GM12878 (cell line): ENCODE measurements around the gene IGFBP2. TPM values are rescaled to one million over a fixed set of nuclear protein-coding genes. Genes with fewer than 3 reads are reported as not detected.

Source experiments
- ATAC-seq: fragments of 200-7000 bp; cut with Tn5 transposase; 3 replicates; pipeline ENCODE4 v1.9.1; 2020; ENCODE audit warnings: mild to moderate bottlenecking, moderate library complexity
- BruUV-seq: library from RNA; stranded (reverse); fragments of 400-500 nt; replicated peaks from 2 replicates; lab custom pipeline; 2021; lab: Mats Ljungman, UMichigan
- CTCF ChIA-PET: fragments of 300-600 bp; sonication (Branson Sonifier 250); formaldehyde crosslinking; extraction: SDS; loops from one replicate; lab custom pipeline; 2021; ENCODE audit warnings: inconsistent platforms; lab: Yijun Ruan, JAX
- POLR2A ChIA-PET: fragments of 350-600 bp; formaldehyde crosslinking; extraction: SDS; loops from one replicate; lab custom pipeline; 2021; ENCODE audit warnings: inconsistent platforms; lab: Charles Lee
- RAD21 ChIA-PET: fragments of 300-600 bp; sonication (Branson Sonifier 250); formaldehyde crosslinking; loops from one replicate; lab custom pipeline; 2023; ENCODE audit warnings: antibody characterized with exemption; ENCODE audit not compliant: unreplicated experiment; lab: Charles Lee
- SMC1A ChIA-PET: fragments of 300-600 bp; sonication (Branson Sonifier 250); formaldehyde crosslinking; loops from one replicate; lab custom pipeline; 2023; ENCODE audit not compliant: unreplicated experiment, uncharacterized antibody; lab: Charles Lee
- DNase-seq: peaks from one replicate; pipeline ENCODE4 v3.0.0-alpha.2; 2011; ENCODE audit warnings: low read depth, low spot score
- FAIRE-seq: peaks from 3 replicates; lab custom pipeline; 2011; peaks lifted over from hg19 to GRCh38; lab: Jason Lieb, UNC
- H2AFZ ChIP-seq: 2 replicates; pipeline ENCODE4 v1.6.0; 2011; ENCODE audit warnings: low read depth, low read length, control low read depth; ENCODE audit not compliant: control insufficient read depth
- H3K27ac ChIP-seq: 2 replicates; pipeline ENCODE4 v1.5.1; 2011; ENCODE audit warnings: control low read depth; ENCODE audit not compliant: control insufficient read depth, insufficient read depth
- H3K27me3 ChIP-seq, 2 experiments: replicated peaks in 1 of 2; 2 replicates each; pipeline versions ENCODE4 v1.6.0 to v1.6.1; 2011; ENCODE audit warnings: low read length in 1 of 2; ENCODE audit not compliant: control insufficient read depth in 2 of 2, insufficient read depth in 2 of 2
- H3K36me3 ChIP-seq, 2 experiments: 2 replicates each; pipeline ENCODE4 v1.5.1; 2011; ENCODE audit warnings: low read length in 1 of 2; ENCODE audit not compliant: control insufficient read depth in 2 of 2, insufficient read depth in 2 of 2
- H3K4me1 ChIP-seq: 2 replicates; pipeline ENCODE4 v1.6.1; 2011; ENCODE audit warnings: mild to moderate bottlenecking, low read length, moderate library complexity, mixed read lengths; ENCODE audit not compliant: control insufficient read depth, insufficient read depth
- H3K4me2 ChIP-seq: 2 replicates; pipeline ENCODE4 v1.6.0; 2011; ENCODE audit warnings: control low read depth; ENCODE audit not compliant: control insufficient read depth, insufficient read depth
- H3K4me3 ChIP-seq: fragments of 200-600 bp; sonication (generic); 2 replicates; pipeline ENCODE4 v1.5.1; 2016
- H3K79me2 ChIP-seq: 2 replicates; pipeline ENCODE4 v1.6.0; 2011; ENCODE audit warnings: low read length; ENCODE audit not compliant: control insufficient read depth, insufficient read depth
- H3K9ac ChIP-seq: 2 replicates; pipeline ENCODE4 v1.8.0; 2011; ENCODE audit warnings: low read length, control low read depth, mixed read lengths; ENCODE audit not compliant: control insufficient read depth, insufficient read depth
- H3K9me3 ChIP-seq: replicated peaks from 3 replicates; pipeline ENCODE4 v1.5.1; 2011; ENCODE audit warnings: mild to moderate bottlenecking, low read length; ENCODE audit not compliant: control insufficient read depth, insufficient read depth
- H4K20me1 ChIP-seq: 2 replicates; pipeline ENCODE4 v1.6.0; 2011; ENCODE audit not compliant: control insufficient read depth, insufficient read depth
- CBX5 ChIP-seq: sonication (generic); IDR thresholded peaks from 2 replicates; pipeline ENCODE4 v1.6.1; 2016; ENCODE audit warnings: low read depth, moderate library complexity, mild to moderate bottlenecking, inconsistent platforms
- EZH2 ChIP-seq: IDR thresholded peaks from 2 replicates; pipeline ENCODE4 v1.6.1; 2012; ENCODE audit warnings: low read depth, mild to moderate bottlenecking, control low read depth, inconsistent platforms, low read length, borderline replicate concordance; ENCODE audit not compliant: control insufficient read depth
- FOS ChIP-seq: IDR thresholded peaks from 3 replicates; pipeline ENCODE4 v1.6.1; 2011; ENCODE audit warnings: borderline replicate concordance; ENCODE audit not compliant: insufficient read length; ENCODE audit errors: extremely low read depth
- GATAD2B ChIP-seq: fragments of 450-650 bp; conservative IDR thresholded peaks from 2 replicates; pipeline ENCODE4 v1.6.1; 2017; ENCODE audit warnings: low read depth, mild to moderate bottlenecking, moderate library complexity
- IKZF2 ChIP-seq, 2 experiments: fragments of 450-650 bp; IDR thresholded peaks; 2 replicates each; pipeline ENCODE4 v1.6.1; 2017; ENCODE audit warnings: mild to moderate bottlenecking in 2 of 2, moderate library complexity in 2 of 2
- NFYA ChIP-seq: IDR thresholded peaks from 2 replicates; pipeline ENCODE4 v1.6.1; 2011; ENCODE audit warnings: low read depth, mild to moderate bottlenecking, low read length, improper control_type of control experiment, borderline replicate concordance
- NR2F1 ChIP-seq: fragments of 450-650 bp; conservative IDR thresholded peaks from 2 replicates; pipeline ENCODE4 v1.6.1; 2017; ENCODE audit warnings: mild to moderate bottlenecking
- NRF1 ChIP-seq: conservative IDR thresholded peaks from 2 replicates; pipeline ENCODE4 v1.6.1; 2011; ENCODE audit warnings: mild to moderate bottlenecking, low read depth, low read length, improper control_type of control experiment
- PAX8 ChIP-seq: fragments of 450-650 bp; IDR thresholded peaks from 2 replicates; pipeline ENCODE4 v1.6.1; 2017; ENCODE audit warnings: mild to moderate bottlenecking, moderate library complexity
- SIN3A ChIP-seq: IDR thresholded peaks from 2 replicates; pipeline ENCODE4 v1.6.1; 2012; ENCODE audit warnings: low read depth, low read length, improper control_type of control experiment
- SKIL ChIP-seq: fragments of 450-650 bp; IDR thresholded peaks from 2 replicates; pipeline ENCODE4 v1.6.1; 2017; ENCODE audit warnings: mild to moderate bottlenecking, low read depth, inconsistent platforms; ENCODE audit not compliant: poor library complexity, severe bottlenecking
- TARDBP ChIP-seq: IDR thresholded peaks from 2 replicates; pipeline ENCODE4 v1.6.1; 2016; ENCODE audit warnings: borderline replicate concordance
- WRNIP1 ChIP-seq: IDR thresholded peaks from 2 replicates; pipeline ENCODE4 v1.6.1; 2011; ENCODE audit warnings: low read depth, low read length, improper control_type of control experiment, borderline replicate concordance
- ZNF217 ChIP-seq: fragments of 450-650 bp; IDR thresholded peaks from 2 replicates; pipeline ENCODE4 v1.6.1; 2017; ENCODE audit warnings: antibody characterized with exemption, mild to moderate bottlenecking
- WGBS: methylation state at CpG from one replicate; pipeline ENCODE4 v1.1.6; 2016; ENCODE audit warnings: low lambda C conversion rate; ENCODE audit not compliant: insufficient replicate concordance, insufficient coverage; ENCODE audit errors: missing lambda C conversion rate; 5-methylcytosine and 5-hydroxymethylcytosine counted together
- in situ Hi-C: fragments of 300-500 bp; cut with MboI; formaldehyde crosslinking; loops from 9 replicates; pipeline ENCODE4 v1.14.3; 2018; ENCODE audit warnings: mixed read lengths
- intact Hi-C: fragments of 100-400 bp; cut with micrococcal nuclease; formaldehyde crosslinking; loops from one replicate; pipeline ENCODE4 v1.14.2; 2022; ENCODE audit not compliant: unreplicated experiment
- polyA plus RNA-seq, 11 experiments: library from polyadenylated mRNA; depleted of rRNA in 4 of 11; unstranded in 6 of 11; stranded (reverse) in 5 of 11; fragments of >200 nt; fragmentation: Nextera tagmentation in 4 of 11; fragmentation: Illumina TruSeq in 1 of 11; extraction: Ambion mirVana in 4 of 11; extraction: Trizol in 1 of 11; gene quantifications; 1 replicate in 1 of 11; 2 replicates in 10 of 11; pipeline versions ENCODE4 v1.2.1 to v1.2.3, GENCODE V29; 2011 to 2016; ENCODE audit warnings: inconsistent platforms in 2 of 11, missing spikeins in 2 of 11, low read depth in 1 of 11
- total RNA-seq, 4 experiments: library from RNA; depleted of rRNA in 3 of 4; stranded (reverse); fragments of >200 nt in 3 of 4; fragmentation: Illumina TruSeq in 1 of 4; extraction: Trizol in 1 of 4; gene quantifications; 2 replicates each; pipeline versions ENCODE4 v1.2.1 to v1.2.3, GENCODE V29; 2013 to 2021

Gene IGFBP2
- total and polyA plus RNA-seq, 10 of the 15 experiments (the other 5 are each of a cell fraction or from before 2014, with no cell fraction given), result 0.11 to 1.5 (median 0.38) TPM; not detected in 5

- TF ChIP-seq NFYA, result no peak
- TF ChIP-seq SIN3A, result no peak
- TF ChIP-seq EZH2, result no peak
- TF ChIP-seq TARDBP, result no peak
- TF ChIP-seq CBX5, result no peak
- H3K9me3 ChIP-seq, result peaks cover 4% of the 10 kb centered on the region; the same call in 1 of the 3 replicates
- no peak overlapping the region for H3K9ac ChIP-seq
- no peaks in the 10 kb centered on the region for H4K20me1 ChIP-seq
- no peaks in the 10 kb centered on the region for H3K4me1 ChIP-seq
- WGBS, result 36% methylated on average over 3 of the region's 3 CpGs
- ChIA-PET POLR2A (no interaction called here), SMC1A (no interaction called here), RAD21 (no interaction called here), CTCF (no interaction called here)
- no peaks in the 10 kb centered on the region; a peak in 2 of 4 replicates for H3K27me3 ChIP-seq
- ATAC-seq (no peak), DNase-seq (no peak), FAIRE-seq (no peak)
- no peak overlapping the region for H3K4me3 ChIP-seq
- intact Hi-C loops (no loop called here), in situ Hi-C loops (no loop called here)
- no peaks in the 10 kb centered on the region for H3K79me2 ChIP-seq
- no TSS peak for BruUV-seq
- H2AFZ ChIP-seq, result no peak overlapping the region
- no peak overlapping the region for H3K4me2 ChIP-seq
- H3K36me3 ChIP-seq, result no peaks in the 10 kb centered on the region
- no peak overlapping the region for H3K27ac ChIP-seq
These were observed 12.9 kb downstream of the IGFBP2 start for GRCh38 chr2:216646116-216646515.

GRCh38 chr2:216648105-216648504, 14.9 kb downstream of the IGFBP2 start:
- no peaks in the 10 kb centered on the region for H3K4me1 ChIP-seq
- H3K9me3 ChIP-seq, result peaks cover 4% of the 10 kb centered on the region; the same call in 1 of the 3 replicates
- BruUV-seq, result no TSS peak
- DNase-seq (no peak), FAIRE-seq (no peak), ATAC-seq (no peak)
- SMC1A ChIA-PET, result no interaction called here
- no peaks in the 10 kb centered on the region for H3K79me2 ChIP-seq
- CTCF ChIA-PET, result interaction anchor here (1.1 kb wide), 1 partner anchor 131 kb away, joined by 3 read pairs; no protein-coding TSS in a partner anchor
- no peaks in the 10 kb centered on the region; a peak in 2 of 4 replicates for H3K27me3 ChIP-seq
- WGBS, result 36% methylated on average over 3 of the region's 3 CpGs
- H3K27ac ChIP-seq, result no peak overlapping the region
- no peak overlapping the region for H3K4me3 ChIP-seq
- intact Hi-C loops, result no loop called here
- no peaks in the 10 kb centered on the region for H4K20me1 ChIP-seq
- in situ Hi-C loops, result no loop called here
- no peak for TF ChIP-seq FOS
- no peak for TF ChIP-seq SKIL
- TF ChIP-seq IKZF2 (IDR thresholded peaks at IDR 0.05), result no peak
- TF ChIP-seq NRF1, result no peak
- TF ChIP-seq PAX8, result no peak
- no peak for TF ChIP-seq GATAD2B
- no peak for TF ChIP-seq ZNF217
- no peak for TF ChIP-seq NR2F1
- TF ChIP-seq WRNIP1, result no peak
- H3K9ac ChIP-seq, result no peak overlapping the region
- no peak overlapping the region for H3K4me2 ChIP-seq
- POLR2A ChIA-PET, result no interaction called here
- H2AFZ ChIP-seq, result no peak overlapping the region
- no peaks in the 10 kb centered on the region for H3K36me3 ChIP-seq
- RAD21 ChIA-PET, result no interaction called here
